Stimulated activated CD4-positive, alpha-beta T cell treated with anti-CD3 and anti-CD28 coated beads, Interleukin-12 subunit alpha, Interleukin-12 subunit beta, amount 100 ng/mL, for 24 hours (primary cell): ENCODE data around the gene CNIH3.
"Not testable (repeated sequence)": the region's sequence is repeated elsewhere in the genome, so short reads cannot be mapped to it uniquely, and the experiment has no call there.

Source experiments
- DNase-seq, 2 experiments: peaks; one replicate each; pipeline ENCODE4 v3.0.0-alpha.2; 2020; ENCODE audit warnings: low read depth in 2 of 2

The CNIH3 gene

GRCh38 chr1:224689374-224689773 is 73.3 kb downstream of the CNIH3 start:
- DNase-seq, result no peak

- no peak for DNase-seq
Measured at GRCh38 chr1:224690576-224690975, 74.5 kb downstream of the CNIH3 start.

DNA sequence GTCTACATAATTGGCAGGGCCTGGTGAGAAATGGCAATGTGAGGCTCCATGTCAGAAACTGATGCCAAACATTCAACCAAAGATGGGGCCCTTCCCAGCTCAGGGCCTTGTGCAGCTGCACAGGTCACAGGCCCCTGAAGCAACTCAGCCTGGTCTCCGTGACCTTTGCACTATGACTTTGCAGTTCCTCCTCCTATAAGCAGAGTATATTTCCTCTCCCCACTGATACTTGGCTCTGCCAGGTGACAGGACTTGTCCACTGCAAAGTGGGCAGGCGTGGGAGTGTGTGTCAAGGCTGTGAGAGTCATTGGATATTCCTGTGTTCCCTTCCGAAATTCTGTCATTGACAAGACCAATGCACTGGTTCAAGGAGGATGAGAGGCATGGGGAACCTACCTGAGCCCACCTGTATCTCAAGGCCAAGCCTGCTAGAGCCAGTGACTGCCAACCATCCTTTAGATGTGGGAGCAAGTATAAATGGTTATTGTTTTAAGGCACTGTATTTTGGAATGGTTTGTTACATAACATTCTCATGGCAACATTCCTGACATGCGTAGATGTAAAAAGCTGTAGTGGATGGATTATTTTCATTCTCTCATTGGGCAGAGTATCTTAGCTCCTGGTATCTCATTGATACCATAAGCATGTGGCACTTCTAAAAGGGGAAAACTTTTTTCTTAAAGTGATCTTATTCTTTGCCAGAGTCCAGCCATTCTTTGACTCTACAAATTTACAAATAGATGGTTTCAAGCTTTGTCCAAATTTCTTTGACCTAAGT is 75.2 kb downstream of the CNIH3 start:
- no peak for DNase-seq

- no peak for DNase-seq
Measured at GRCh38 chr1:224694969-224695368, 78.9 kb downstream of the CNIH3 start.

DNA sequence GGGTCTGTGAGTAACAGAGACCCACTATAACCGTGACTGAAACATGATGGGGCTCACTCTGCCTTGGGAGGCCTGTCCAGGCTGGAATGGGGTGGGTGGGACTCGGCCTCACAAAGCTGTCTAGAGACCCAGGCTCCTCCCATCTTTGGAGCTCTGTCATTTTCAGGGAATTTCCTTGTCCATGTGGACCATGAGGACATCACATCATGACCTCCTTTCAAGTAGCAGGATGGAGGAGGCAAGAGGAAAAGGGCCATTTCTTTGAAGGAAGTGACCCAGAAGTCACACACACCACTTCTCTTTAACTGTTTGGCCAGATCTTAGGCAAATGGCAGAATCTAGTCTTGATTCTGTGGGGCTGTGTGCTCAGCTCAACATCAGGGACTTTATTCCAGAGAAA is 79.9 kb downstream of the CNIH3 start:
- DNase-seq, result no peak

DNA sequence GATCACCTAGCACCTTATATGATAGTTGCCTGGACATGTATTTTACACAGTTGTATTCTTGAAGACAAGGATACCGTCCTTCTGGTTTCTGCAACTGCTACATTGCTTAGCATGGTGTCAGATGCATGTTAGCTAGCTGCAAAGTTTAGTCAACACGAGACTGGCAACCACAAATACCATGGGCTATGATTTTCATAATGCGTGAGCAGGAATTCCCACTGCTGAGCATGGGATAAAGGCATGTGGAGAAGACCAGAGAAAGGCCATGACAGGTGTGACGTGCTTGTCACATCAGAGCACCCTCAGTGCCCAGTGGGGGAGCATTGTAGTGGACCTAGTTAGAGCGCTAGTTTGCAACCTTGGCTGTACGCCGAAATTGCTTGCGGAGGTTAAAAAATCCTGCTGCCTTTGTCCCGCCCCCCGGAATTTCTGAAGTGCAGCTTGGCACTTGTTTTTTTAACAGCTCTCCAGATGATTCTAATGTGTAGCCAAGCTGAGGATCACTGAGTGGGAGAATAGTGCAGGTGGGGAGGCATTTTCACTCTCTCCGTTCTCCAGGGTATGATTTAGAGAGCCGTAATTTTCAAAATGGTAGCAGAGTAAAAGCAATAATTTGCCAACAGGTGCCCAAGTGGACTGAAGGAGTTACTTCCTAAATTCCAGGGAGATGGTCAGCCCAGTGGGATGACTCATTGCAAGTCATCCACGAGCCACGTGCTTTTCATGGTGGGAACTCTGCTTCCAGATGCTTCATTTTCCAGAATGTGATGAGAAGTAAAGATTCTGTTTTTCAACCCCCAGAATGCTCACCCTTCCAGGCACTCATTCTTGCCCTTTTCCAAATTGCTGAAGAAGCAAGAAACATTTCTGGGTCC is 81.0 kb downstream of the CNIH3 start:
- DNase-seq, result no peak

DNA sequence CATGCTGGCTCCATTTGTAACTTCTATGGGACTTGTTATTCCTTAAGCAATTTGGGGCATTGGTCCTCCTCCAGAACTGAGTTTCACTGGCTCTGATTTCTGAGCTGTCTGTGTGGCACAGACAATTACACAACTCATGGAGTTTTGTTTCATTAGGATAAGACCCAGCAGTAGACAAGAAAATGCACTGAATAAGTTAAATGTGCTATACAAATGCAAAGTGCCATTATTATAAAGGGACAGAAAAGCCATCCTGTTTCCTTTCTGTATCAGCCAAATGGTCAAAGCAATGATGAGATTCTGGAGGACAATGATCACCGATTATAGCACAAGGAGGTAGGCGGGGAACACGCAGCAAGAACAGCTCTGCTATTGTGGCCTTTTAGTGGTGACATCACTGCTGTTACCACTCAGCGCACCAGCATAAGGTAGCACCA is 81.9 kb downstream of the CNIH3 start:
- DNase-seq, result no peak

DNA sequence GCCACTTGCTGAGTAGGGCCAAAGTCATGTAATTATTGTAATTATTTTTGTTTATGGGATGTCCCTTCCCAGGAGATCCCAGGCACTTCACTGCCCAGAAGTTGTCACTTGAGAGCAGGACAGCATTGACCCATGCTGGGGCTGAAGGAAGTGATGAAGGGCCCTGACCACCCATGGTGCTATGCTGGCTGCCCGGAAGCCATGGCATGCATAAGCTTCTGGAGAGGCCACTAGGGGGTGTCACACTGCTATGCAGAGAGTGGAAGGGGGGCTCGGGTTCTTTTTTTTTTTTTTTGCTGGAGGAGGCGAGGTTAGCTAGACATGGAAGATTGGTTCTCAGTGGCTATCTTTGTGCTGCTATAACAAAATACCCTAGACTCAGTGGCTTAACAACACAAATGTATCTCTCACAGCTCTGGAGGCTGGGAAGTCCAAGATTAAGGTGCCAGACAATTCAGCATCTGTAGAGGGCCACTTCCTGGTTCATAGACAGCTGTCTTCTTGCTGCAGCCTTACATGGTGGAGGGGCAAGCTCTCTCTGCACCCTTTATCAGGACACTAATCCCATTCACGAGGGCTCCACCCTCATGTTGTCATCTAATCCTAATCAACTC is 84.9 kb downstream of the CNIH3 start:
- no peak for DNase-seq

DNA sequence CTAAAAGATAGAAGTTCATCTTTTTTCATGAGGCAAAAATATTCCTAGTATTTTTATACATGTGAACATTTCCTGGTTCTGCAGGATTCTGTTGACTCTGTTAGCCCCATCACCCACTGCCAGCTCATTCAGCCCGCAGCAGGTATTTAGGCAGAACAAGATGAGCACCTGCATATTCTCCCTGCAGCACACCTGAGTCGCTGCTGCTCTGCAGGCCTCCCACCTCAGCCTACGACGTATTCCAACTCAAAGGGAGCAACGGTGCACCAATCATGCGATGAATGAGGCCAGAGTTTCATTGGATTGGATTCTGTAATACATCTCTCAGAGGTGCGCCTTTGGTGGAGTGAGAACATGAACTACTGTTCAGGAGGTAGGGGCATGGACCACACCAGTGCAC is 87.6 kb downstream of the CNIH3 start:
- DNase-seq, result no peak

DNA sequence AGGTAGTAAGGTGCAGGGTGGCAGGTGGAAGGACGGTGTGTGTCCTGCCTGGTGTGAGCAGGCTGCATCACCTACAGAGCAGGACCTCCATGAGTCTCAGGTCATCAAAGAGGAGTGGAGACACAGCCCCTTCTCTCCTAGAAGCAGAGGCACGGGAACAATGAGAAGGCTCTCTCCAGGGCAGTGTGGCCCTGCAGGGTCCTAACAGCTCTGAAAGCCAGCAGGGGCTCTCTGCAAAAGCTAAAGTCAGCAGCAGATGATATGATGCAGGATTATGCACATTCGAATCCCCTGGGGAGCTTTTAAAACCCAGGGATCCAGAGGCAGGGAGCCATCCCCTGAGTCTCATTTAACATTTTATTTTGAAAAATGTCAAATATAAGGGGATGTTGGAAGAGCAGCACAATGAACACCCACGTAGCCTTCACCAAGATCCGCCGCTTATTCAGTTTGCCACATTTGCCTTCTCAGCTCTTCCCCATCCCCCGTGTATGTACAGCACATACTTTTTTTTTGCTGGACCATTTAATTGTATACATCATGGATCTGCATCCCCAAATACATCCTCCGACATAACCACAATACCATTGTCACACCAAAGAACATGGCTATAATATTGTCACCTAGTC is 88.1 kb downstream of the CNIH3 start:
- no peak for DNase-seq

- no peak for DNase-seq
Measured at GRCh38 chr1:224705578-224705977, 89.5 kb downstream of the CNIH3 start.

DNA sequence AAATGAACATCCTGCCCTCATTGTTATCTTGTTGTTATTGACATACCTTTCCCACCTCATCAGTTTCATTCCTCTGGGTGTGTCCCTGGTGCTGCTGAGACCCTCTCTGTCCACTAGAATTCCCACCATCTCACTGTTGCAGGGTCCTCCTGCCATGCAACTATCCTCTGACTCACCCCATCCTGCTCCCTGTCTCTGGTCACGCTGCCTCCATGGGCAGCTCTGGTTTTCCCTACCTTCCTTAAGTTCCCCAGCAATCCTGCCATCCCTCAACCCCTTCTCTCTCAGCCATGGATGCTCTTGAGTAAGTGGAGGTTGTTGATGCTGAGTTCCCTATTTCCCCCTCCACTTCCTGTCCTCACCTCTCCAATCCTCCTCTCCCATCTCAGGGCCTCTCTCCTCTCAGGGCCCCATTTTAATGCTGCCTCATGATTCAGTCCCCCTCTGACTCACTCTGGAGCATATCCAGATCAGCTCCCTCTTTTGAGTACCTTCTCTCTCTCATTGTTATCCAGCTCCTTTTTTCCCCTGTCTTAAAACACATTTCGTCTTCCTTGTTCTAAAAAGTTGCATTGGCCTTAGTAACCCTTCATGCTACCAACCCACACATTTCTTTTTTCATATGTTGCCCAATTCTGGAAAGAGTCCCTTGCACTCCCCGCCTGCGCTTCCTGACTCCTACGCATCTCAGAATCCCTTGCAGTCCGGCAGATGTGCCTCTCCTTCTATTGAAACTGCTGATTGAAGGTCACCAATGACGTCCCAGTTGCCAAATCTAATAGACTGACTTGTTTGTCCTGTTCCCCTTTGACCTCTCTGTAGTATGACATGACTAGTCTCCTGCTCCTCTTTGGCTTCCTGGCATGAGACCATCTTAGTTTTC is 92.0 kb downstream of the CNIH3 start:
- DNase-seq, result no peak

- no peak for DNase-seq
Measured at GRCh38 chr1:224710196-224710595, 94.1 kb downstream of the CNIH3 start.

- not testable (repeated sequence) for DNase-seq
Measured at GRCh38 chr1:224711231-224711756, 95.2 kb downstream of the CNIH3 start.

DNA sequence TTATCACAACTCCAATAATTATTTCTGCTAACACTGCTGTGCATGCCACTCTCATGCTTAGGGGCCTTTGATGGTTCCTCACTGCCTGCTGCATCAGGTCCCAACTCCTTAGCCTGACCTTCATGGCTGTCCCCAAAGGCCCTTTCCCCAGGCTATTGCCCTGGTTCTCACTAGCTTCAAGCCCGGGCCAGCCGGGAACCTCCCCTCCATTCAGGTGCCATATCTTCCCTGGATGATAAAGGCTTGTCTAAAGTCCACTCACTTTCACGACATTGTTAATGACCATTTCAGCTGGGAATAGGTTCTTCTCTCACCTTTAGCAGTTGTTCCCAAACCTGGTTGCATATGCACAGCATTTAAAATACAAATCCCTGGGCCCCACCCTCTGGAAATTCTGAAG is 95.8 kb downstream of the CNIH3 start:
- no peak for DNase-seq

DNA sequence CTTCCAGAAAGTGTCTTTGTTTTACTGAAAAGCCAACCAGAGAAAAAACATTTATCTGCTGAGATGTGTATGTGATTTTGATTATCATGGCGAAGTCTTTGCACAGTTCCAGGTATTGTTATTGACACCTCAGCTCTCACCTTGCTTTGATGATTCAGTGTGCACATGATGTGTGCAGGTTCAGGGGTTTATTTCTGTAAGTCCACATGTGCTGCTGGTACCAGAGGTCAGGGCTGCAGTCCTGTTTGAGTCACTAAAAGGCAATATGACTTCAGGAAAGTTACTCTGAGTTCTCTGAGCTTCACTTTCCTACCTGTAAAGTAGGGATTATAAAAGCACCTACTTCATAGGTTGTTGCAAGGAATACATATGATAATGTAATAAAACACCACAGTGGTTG is 97.1 kb downstream of the CNIH3 start:
- no peak for DNase-seq

- no peak for DNase-seq
Measured at GRCh38 chr1:224714553-224714952, 98.4 kb downstream of the CNIH3 start.

GRCh38 chr1:224718470-224719053 is 102.4 kb downstream of the CNIH3 start:
- DNase-seq, result no peak

- no peak for DNase-seq
Measured at GRCh38 chr1:224719716-224720115, 103.6 kb downstream of the CNIH3 start.

- DNase-seq, result no peak
Measured at GRCh38 chr1:224720216-224720615, 104.1 kb downstream of the CNIH3 start.
